Heart left ventricle (tissue), 13 donors: ENCODE measurements around the gene TSPAN14.

Experiments used
- POLR2A ChIP-seq, 2 donors: fragments of 450-650 bp; IDR thresholded peaks; one replicate each; pipeline ENCODE4 v1.6.1; 2017; ENCODE audit warnings: antibody characterized with exemption in 2 of 2, mild to moderate bottlenecking in 2 of 2, moderate library complexity in 2 of 2
- TF ChIP-seq, protein P1 (sequence below), 12 donors: fragments of 200-600 bp; sonication (generic) in 4 of 12; IDR thresholded peaks; one replicate each; pipeline versions ENCODE4 v1.5.0 to v1.8.0; 2018 to 2022; ENCODE audit warnings: antibody characterized with exemption in 12 of 12, mild to moderate bottlenecking in 5 of 12
- donor health status: ischemic (EF 13 %, LVEDD 7.1; RV severe dilation, severe dysfunction).
- donor health status: DM: no; HTN: yes; CAD: no.
- donor health status: DM: no; HTN: no; CAD: no.
- donor health status: ischemic (EF 25% LVEDD 6.9; RV normal size, moderate dysfunction).
- donor health status: ischemic (EF 25% LVEDD 5.7; RV mildly dilated, moderate dysfunction).
- donor health status: ischemic (EF 35%, LVEDD 5.7; RV mildly dilated, moderate dysfunction).
- donor health status: nonischemic (EF 11% LVEDD 7.7; RV severe dilation, severe dysfunction).
- donor health status: DM: yes; HTN: yes; CAD: no.
- donor health status: PGD.
- donor health status: ischemic (EF 29% LVEDD 5.4; RV normal size, mild dysfunction).
- donor health status: nonischemic (EF 23%, LVEDD 6.1; RV moderate dilation, normal function).

DNA sequence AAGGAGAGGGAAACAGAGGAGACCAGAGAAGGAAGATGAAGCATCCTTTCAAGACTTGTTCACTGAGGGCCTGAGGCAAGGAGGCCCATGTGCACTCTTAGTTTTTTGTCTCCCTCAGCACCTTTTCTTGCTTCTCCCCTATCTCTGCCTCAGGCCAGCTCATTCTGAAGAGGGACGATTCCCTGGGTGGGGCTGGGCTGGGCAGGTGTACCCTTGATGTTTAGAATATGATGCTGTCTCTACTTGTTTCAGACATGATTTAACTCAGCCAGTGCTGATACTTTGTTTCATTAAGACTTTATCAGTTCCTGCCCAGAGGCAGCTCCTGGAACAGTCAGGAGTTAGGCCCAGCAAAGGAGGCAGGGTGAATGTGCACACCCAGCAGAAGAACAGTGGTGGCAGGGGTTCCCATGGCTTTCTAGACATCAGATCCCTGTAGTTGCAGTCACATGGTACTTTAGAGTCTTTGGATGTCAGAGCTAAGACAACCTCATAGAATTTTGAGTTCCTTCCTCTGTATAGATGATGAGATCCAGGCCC lies 42.4 kb upstream of the TSPAN14 start:
- TF ChIP-seq, protein P1, sequence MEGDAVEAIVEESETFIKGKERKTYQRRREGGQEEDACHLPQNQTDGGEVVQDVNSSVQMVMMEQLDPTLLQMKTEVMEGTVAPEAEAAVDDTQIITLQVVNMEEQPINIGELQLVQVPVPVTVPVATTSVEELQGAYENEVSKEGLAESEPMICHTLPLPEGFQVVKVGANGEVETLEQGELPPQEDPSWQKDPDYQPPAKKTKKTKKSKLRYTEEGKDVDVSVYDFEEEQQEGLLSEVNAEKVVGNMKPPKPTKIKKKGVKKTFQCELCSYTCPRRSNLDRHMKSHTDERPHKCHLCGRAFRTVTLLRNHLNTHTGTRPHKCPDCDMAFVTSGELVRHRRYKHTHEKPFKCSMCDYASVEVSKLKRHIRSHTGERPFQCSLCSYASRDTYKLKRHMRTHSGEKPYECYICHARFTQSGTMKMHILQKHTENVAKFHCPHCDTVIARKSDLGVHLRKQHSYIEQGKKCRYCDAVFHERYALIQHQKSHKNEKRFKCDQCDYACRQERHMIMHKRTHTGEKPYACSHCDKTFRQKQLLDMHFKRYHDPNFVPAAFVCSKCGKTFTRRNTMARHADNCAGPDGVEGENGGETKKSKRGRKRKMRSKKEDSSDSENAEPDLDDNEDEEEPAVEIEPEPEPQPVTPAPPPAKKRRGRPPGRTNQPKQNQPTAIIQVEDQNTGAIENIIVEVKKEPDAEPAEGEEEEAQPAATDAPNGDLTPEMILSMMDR (IDR thresholded peaks at IDR 0.05) = no peak
- no peak for TF ChIP-seq POLR2A (IDR thresholded peaks at IDR 0.05)
